Neuronal stem cell (in vitro differentiated cells): Measurements from ENCODE around the gene DPP6.

Experiments used
- DNase-seq: peaks from one replicate; pipeline ENCODE4 v3.0.0-alpha.2; 2013; ENCODE audit warnings: low spot score
- H2AFZ ChIP-seq: one replicate; pipeline ENCODE4 v1.6.1; 2013; ENCODE audit warnings: mild to moderate bottlenecking, low read length, inconsistent platforms
- H2AK5ac ChIP-seq: 2 replicates; pipeline ENCODE4 v1.6.1; 2013; ENCODE audit warnings: low read depth, mild to moderate bottlenecking, inconsistent platforms, low read length, moderate library complexity, mixed read lengths
- H2BK120ac ChIP-seq: 2 replicates; pipeline ENCODE4 v1.6.1; 2013; ENCODE audit warnings: low read depth, mild to moderate bottlenecking, inconsistent platforms, low read length, moderate library complexity, mixed read lengths
- H2BK12ac ChIP-seq: one replicate; pipeline ENCODE4 v1.6.1; 2013; ENCODE audit warnings: low read length, inconsistent platforms
- H2BK15ac ChIP-seq: 2 replicates; pipeline ENCODE4 v1.6.1; 2013; ENCODE audit warnings: mild to moderate bottlenecking, low read length, inconsistent platforms, mixed read lengths
- H2BK5ac ChIP-seq: one replicate; pipeline ENCODE4 v1.6.1; 2013; ENCODE audit warnings: inconsistent platforms, mild to moderate bottlenecking, low read length, moderate library complexity
- H3K14ac ChIP-seq: one replicate; pipeline ENCODE4 v1.6.1; 2013; ENCODE audit warnings: low read length, inconsistent platforms
- H3K18ac ChIP-seq: 2 replicates; pipeline ENCODE4 v1.6.1; 2013; ENCODE audit warnings: low read length, inconsistent platforms
- H3K23ac ChIP-seq: 2 replicates; pipeline ENCODE4 v1.6.1; 2013; ENCODE audit warnings: low read depth, mild to moderate bottlenecking, mixed read lengths, low read length, inconsistent platforms; ENCODE audit not compliant: poor library complexity
- H3K27ac ChIP-seq: replicated peaks from 3 replicates; pipeline ENCODE4 v1.5.1; 2013; ENCODE audit warnings: low read length, inconsistent platforms
- H3K27me3 ChIP-seq, 3 experiments: 2 replicates each; pipeline ENCODE4 v1.6.1; 2013; ENCODE audit warnings: low read length in 3 of 3, mild to moderate bottlenecking in 2 of 3, inconsistent platforms in 1 of 3, low read depth in 1 of 3, mixed read lengths in 1 of 3, moderate library complexity in 1 of 3; ENCODE audit not compliant: control insufficient read depth in 3 of 3, insufficient read depth in 3 of 3
- H3K36me3 ChIP-seq, 2 donors: replicated peaks in 1 of 2; 2 replicates each; pipeline ENCODE4 v1.6.1; 2013; ENCODE audit warnings: low read length in 2 of 2; ENCODE audit not compliant: control insufficient read depth in 2 of 2, insufficient read depth in 2 of 2
- H3K4ac ChIP-seq: 2 replicates; pipeline ENCODE4 v1.6.1; 2013; ENCODE audit warnings: inconsistent platforms, mild to moderate bottlenecking, low read length, moderate library complexity
- H3K4me1 ChIP-seq, 2 donors: 1 replicate in 1 of 2; 2 replicates in 1 of 2; pipeline ENCODE4 v1.6.1; 2013; ENCODE audit warnings: low read length in 2 of 2, low read depth in 1 of 2; ENCODE audit not compliant: control insufficient read depth in 2 of 2, insufficient read depth in 1 of 2
- H3K4me2 ChIP-seq: one replicate; pipeline ENCODE4 v1.6.1; 2013; ENCODE audit warnings: mild to moderate bottlenecking, low read length, inconsistent platforms; ENCODE audit not compliant: insufficient read depth, poor library complexity, severe bottlenecking
- H3K4me3 ChIP-seq, 2 donors: 2 replicates each; pipeline ENCODE4 v1.5.1; 2013; ENCODE audit warnings: low read length in 2 of 2, mild to moderate bottlenecking in 2 of 2, inconsistent platforms in 1 of 2, moderate library complexity in 1 of 2
- H3K79me1 ChIP-seq: one replicate; pipeline ENCODE4 v1.6.1; 2013; ENCODE audit warnings: low read depth, mild to moderate bottlenecking, inconsistent platforms, low read length, moderate library complexity
- H3K9ac ChIP-seq: one replicate; pipeline ENCODE4 v1.6.1; 2013; ENCODE audit warnings: mild to moderate bottlenecking, low read depth, low read length, inconsistent platforms; ENCODE audit not compliant: poor library complexity
- H3K9me3 ChIP-seq, 2 donors: replicated peaks in 1 of 2; 2 replicates each; pipeline versions ENCODE3 to v1.6.1; 2013; ENCODE audit warnings: low read length in 2 of 2, mild to moderate bottlenecking in 2 of 2, inconsistent platforms in 1 of 2, low read depth in 1 of 2, mixed read lengths in 1 of 2, moderate library complexity in 1 of 2; ENCODE audit not compliant: control insufficient read depth in 2 of 2, insufficient read depth in 1 of 2
- H4K8ac ChIP-seq: one replicate; pipeline ENCODE4 v1.6.1; 2013; ENCODE audit warnings: low read depth, mild to moderate bottlenecking, inconsistent platforms, low read length, moderate library complexity
- H4K91ac ChIP-seq: one replicate; pipeline ENCODE4 v1.6.1; 2013; ENCODE audit warnings: low read length, low read depth, mild to moderate bottlenecking, inconsistent platforms; ENCODE audit not compliant: poor library complexity
- whole genome bisulfite sequencing, 2 donors: extraction: QIAGEN DNeasy Blood & Tissue Kit; methylation state at CpG; one replicate each; pipeline ENCODE4 v1.1.7; 2013; ENCODE audit warnings: missing lambda C conversion rate in 2 of 2, mixed read lengths in 1 of 2; ENCODE audit not compliant: insufficient read length in 2 of 2, insufficient replicate concordance in 1 of 2; ENCODE audit errors: extremely low coverage in 2 of 2; 5-methylcytosine and 5-hydroxymethylcytosine counted together

DPP6 gene

GRCh38 chr7:154842591-154842990, 790.4 kb downstream of the DPP6 start:
- H2BK12ac ChIP-seq, result no peak overlapping the region
- no peak for DNase-seq
- no peak overlapping the region for H3K18ac ChIP-seq
- no peak overlapping the region for H3K4ac ChIP-seq
- no peaks in the 10 kb centered on the region for H3K79me1 ChIP-seq
- peaks cover 0 to 3% of the 10 kb centered on the region in 2 donors for H3K9me3 ChIP-seq
- peaks cover 0 to 35% (median 0%) of the 10 kb centered on the region in 3 experiments for H3K27me3 ChIP-seq
- WGBS, 2 donors, result no CpG with 5 or more reads among the region's 6 CpGs
- no peak overlapping the region for H3K9ac ChIP-seq
- H2AFZ ChIP-seq, result no peak overlapping the region
- H3K27ac ChIP-seq, result no peak overlapping the region
- no peak overlapping the region for H2BK120ac ChIP-seq
- no peak overlapping the region for H3K4me3 ChIP-seq
- peaks cover 0 to 3% of the 10 kb centered on the region in 2 donors for H3K4me1 ChIP-seq
- H2AK5ac ChIP-seq, result no peak overlapping the region
- no peak overlapping the region for H3K23ac ChIP-seq
- no peak overlapping the region for H4K91ac ChIP-seq
- H3K36me3 ChIP-seq, result no peaks in the 10 kb centered on the region
- H3K4me2 ChIP-seq, result no peak overlapping the region
- H3K14ac ChIP-seq, result no peak overlapping the region
- no peak overlapping the region for H2BK15ac ChIP-seq
- H4K8ac ChIP-seq, result no peak overlapping the region
- H2BK5ac ChIP-seq, result no peak overlapping the region

GRCh38 chr7:154843670-154844237, 791.6 kb downstream of the DPP6 start:
- Histone ChIP-seq H2BK15ac (no peak overlapping the region), H3K9ac (no peak overlapping the region), H2AFZ (no peak overlapping the region), H3K79me1 (no peaks in the 10 kb centered on the region), H3K36me3 (no peaks in the 10 kb centered on the region), H3K27ac (no peak overlapping the region), H3K4me1 (peaks cover 0 to 3% of the 10 kb centered on the region in 2 donors), H3K4me3 (no peak overlapping the region), H3K23ac (no peak overlapping the region), H3K14ac (no peak overlapping the region), H3K4ac (no peak overlapping the region), H2BK12ac (no peak overlapping the region), H2AK5ac (no peak overlapping the region), H2BK120ac (no peak overlapping the region), H2BK5ac (no peak overlapping the region), H4K91ac (no peak overlapping the region), H4K8ac (no peak overlapping the region), H3K18ac (no peak overlapping the region), H3K4me2 (no peak overlapping the region), H3K27me3 (peaks cover 0 to 31% (median 0%) of the 10 kb centered on the region in 3 experiments), H3K9me3 (peaks cover 0 to 3% of the 10 kb centered on the region in 2 donors)
- no peak for DNase-seq
- WGBS, 2 donors, result no CpG with 5 or more reads among the region's 5 CpGs

DNA sequence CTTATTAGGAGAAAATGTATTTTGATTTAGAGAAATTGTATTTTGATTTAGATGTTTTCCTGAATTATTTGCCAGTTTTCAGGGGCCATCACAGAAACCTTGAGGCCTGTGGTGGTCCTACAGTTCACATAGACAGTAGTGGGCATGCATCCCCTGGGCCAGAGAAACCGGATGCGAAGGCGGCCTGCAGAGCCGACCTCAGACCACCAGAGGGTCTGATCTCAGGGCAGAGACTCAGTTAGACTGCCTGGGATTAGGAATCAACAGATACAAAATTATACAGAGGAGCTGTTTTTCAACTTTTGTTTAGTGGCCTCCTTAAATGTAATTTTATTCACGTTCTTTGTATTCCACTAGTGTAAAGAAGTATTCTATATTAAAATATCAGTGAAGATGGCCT, 792.3 kb downstream of the DPP6 start:
- no peak overlapping the region for H2BK15ac ChIP-seq
- no peak overlapping the region for H3K14ac ChIP-seq
- H2BK120ac ChIP-seq, result no peak overlapping the region
- H2AK5ac ChIP-seq, result no peak overlapping the region
- no CpG with 5 or more reads among the region's 5 CpGs for WGBS, 2 donors
- peaks cover 0 to 3% of the 10 kb centered on the region in 2 donors for H3K9me3 ChIP-seq
- no peak overlapping the region for H3K23ac ChIP-seq
- no peak overlapping the region for H4K8ac ChIP-seq
- no peak overlapping the region for H3K27ac ChIP-seq
- H2BK5ac ChIP-seq, result no peak overlapping the region
- H3K27me3 ChIP-seq, result peaks cover 0 to 31% (median 0%) of the 10 kb centered on the region in 3 experiments
- no peaks in the 10 kb centered on the region for H3K36me3 ChIP-seq
- peaks cover 0 to 3% of the 10 kb centered on the region in 2 donors for H3K4me1 ChIP-seq
- H3K4ac ChIP-seq, result no peak overlapping the region
- no peak for DNase-seq
- no peak overlapping the region for H3K18ac ChIP-seq
- H3K9ac ChIP-seq, result no peak overlapping the region
- H2BK12ac ChIP-seq, result no peak overlapping the region
- H4K91ac ChIP-seq, result no peak overlapping the region
- H2AFZ ChIP-seq, result no peak overlapping the region
- no peak overlapping the region for H3K4me3 ChIP-seq
- no peak overlapping the region for H3K4me2 ChIP-seq
- no peaks in the 10 kb centered on the region for H3K79me1 ChIP-seq

DNA sequence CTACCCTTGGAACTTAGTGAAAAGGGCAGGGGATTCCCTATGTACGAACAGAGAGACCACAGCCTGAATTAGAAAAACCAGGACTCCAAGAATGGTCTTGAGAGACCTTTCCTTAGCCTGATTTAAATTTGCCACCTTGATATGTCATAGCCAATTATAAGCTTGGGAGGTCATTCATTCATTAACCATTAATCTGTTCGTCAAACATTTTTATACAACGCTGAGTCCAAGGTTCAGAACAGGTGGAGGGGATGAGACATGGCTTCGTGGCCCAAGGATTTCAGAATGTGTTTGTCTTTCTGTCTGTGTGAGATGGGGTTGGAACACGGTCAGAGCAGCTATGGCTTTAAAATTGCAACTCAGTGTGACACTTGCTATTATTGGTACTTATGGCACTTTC, 792.8 kb downstream of the DPP6 start:
- Histone ChIP-seq H3K14ac (no peak overlapping the region), H2BK5ac (no peak overlapping the region), H2BK120ac (no peak overlapping the region), H4K8ac (no peak overlapping the region), H4K91ac (no peak overlapping the region), H3K4me1 (peaks cover 0 to 3% of the 10 kb centered on the region in 2 donors), H2AK5ac (no peak overlapping the region), H2AFZ (no peak overlapping the region), H3K9ac (no peak overlapping the region), H3K4me2 (no peak overlapping the region), H2BK15ac (no peak overlapping the region), H3K27me3 (peaks cover 0 to 31% (median 0%) of the 10 kb centered on the region in 3 experiments), H3K18ac (no peak overlapping the region), H3K36me3 (no peaks in the 10 kb centered on the region), H3K27ac (no peak overlapping the region), H2BK12ac (no peak overlapping the region), H3K79me1 (no peaks in the 10 kb centered on the region), H3K4me3 (no peak overlapping the region), H3K4ac (no peak overlapping the region), H3K23ac (no peak overlapping the region), H3K9me3 (peaks cover 0 to 3% of the 10 kb centered on the region in 2 donors)
- no peak for DNase-seq
- no CpG with 5 or more reads among the region's 5 CpGs for WGBS, 2 donors
